NCI-H2029 treated with DMSO at 0.1 percent for 48 hours (cell line): Measurements from ENCODE around the gene CSNK1E.

Source experiments
- DNase-seq: peaks from one replicate; lab custom pipeline; 2025; lab: John Stamatoyannopoulos, UW

CSNK1E gene

GRCh38 chr22:38327805-38328204 lies 10.6 kb upstream of the CSNK1E start:
- no peak for DNase-seq

DNA sequence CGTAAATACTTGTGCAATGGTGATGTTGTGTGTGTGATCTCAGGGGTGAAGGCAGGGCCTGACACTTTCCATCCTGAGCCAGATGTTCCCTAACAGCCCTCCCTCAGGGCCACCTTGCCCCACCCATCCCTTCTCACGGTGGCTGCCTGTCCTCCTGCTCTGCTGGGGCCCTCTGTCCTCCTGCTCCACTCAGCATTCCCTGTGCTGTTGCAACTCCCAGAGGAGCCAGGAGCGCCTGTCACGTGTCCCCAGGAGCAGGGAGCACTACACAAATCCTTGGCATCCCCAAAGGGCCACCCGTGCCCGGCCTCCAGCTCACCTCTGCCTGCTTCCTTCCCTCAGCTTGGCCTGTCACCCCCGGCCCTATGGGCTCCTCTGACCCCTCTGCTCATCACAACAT lies 10.2 kb upstream of the CSNK1E start:
- DNase-seq: no peak

DNA sequence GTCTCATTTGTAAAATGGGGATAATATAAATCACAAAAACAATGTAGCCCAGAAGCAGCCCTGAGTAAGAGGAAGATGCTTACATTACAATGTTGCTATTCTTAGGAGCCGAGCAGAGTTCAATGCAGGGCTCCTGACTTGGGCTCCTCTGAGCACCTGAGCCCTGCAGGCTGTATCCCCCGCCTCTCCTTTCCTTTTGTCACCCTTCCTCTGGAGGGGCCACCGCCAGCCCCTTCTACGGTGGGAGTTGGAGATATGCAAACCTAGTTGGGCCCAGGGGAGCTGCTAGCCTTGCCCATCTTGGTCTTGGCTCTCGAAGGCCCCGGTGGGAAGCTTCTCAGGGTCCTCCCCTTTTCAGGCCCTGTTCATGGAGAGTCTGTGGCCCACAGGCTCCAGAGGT lies 8.4 kb upstream of the CSNK1E start:
- no peak for DNase-seq

DNA sequence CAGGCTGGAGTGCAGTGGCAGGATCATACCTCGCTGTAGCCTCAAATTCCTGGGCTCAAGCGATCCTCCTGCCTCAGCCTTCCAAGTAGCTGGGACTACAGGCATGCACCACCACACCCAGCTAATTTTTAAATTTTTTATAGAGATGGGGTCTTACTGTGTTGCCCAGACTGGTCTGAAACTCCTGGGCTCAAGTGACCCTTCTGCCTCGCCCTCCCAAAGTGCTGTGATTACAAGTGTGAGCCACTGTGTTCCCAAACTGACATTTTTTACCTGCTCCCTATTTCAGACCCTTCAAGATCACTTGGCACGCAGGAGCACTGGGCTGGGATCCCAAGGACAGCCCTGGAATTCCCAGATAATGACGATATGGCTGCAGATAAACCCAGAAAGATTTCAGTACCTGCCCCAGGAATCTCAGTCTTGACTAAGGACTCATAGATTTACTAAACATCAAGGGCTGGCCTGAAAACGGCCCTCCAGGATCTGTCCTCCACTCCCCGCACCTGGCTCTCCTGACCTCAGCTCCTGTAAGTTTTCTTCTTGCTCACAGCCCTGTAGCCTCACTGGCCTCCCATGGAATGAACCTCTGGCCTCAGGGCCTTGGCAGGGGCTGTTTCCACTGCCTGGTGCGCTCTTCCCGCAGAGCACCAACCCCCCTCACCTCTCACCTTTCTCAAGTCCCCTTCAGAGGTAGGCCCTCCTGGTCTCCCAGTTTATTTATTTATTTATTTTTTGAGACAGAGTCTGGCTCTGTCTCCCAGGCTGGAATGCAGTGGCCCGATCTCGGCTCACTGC lies 3.6 kb upstream of the CSNK1E start:
- DNase-seq: no peak

DNA sequence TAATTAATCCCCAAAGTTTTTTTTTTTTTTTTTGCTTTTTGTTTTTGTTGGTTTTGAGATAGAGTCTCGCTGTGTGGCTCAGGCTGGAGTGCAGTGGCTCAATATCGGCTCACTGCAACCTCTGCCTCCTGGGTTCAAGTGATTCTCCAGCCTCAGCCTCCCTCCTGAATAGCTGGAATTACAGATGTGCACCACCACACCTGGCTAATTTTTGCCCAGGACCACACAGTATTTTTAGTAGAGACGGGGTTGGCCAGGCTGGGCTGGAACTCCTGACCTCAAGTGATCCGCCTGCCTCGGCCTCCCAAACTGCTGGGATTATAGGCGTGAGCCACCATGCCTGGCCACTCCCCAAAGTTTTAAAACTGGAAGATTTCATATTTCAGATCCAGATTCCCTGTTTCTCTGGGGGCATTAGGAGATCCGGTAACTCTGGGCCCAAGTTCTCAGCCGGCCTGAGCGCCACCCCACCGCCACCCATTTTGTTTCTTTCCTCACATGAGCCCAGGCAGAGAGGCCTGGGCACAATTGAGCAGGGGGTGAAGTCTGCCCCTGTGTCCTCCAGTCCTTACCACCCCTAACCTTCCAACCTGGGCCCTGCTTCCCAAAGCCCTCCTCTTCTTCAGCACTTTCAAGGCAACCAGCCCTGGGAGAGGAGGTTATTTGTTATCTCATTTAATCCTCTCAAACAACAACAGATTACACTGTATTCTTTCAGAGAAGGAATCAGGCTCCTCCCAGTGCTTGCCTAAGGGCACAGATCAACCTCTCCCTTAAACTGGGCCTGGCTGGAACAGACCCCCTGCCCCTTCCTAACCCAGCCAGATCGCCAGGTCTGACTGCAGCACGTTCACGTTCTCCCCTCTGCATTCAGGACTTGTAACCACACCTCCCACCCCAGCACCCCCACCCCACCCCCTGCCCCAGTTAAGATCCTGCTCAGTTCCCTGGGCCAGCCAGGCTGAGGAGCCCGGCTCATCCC lies 1.9 kb upstream of the CSNK1E start:
- no peak for DNase-seq

DNA sequence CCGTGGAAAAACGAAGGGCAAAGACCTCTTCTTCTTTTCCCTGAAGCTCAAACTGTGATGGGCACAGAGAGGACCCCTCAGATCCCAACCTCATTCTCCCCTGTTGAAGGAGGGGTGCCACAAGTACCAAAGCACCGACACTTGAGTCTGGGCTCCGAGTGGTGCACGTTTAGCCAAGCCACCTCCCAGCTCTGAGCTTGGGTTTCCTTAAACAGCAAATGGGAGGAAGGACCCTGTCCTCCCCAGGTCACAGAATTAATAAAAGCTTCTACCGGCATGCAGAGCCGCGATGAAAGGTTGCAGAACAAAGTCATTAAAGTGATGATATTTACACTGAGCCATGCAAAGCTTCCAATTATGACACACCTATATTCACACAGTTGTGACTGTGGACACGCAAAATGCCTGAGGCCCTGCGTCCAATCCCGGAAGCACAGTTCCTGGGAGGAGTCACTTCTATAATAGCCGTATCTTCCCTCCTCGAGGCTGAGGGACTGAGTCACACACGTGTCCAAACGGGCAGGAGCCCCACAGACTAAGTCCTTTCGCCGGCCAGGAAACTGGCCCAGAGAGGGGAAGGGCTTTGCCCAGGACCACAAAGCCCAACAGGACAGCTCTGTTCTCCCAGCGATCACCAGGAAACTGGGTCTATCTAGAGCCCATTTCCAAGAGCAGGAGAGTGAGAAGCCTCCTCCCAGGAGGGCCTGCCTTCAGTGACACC lies 922 bp upstream of the CSNK1E start:
- no peak for DNase-seq

GRCh38 chr22:38316364-38317121 lies 690 bp downstream of the CSNK1E start:
- DNase-seq: no peak

- DNase-seq: no peak
Measured at GRCh38 chr22:38315823-38316363, 1.3 kb downstream of the CSNK1E start.

- DNase-seq: peak; percentile 8
Measured at GRCh38 chr22:38314933-38315822, 2.1 kb downstream of the CSNK1E start.

DNA sequence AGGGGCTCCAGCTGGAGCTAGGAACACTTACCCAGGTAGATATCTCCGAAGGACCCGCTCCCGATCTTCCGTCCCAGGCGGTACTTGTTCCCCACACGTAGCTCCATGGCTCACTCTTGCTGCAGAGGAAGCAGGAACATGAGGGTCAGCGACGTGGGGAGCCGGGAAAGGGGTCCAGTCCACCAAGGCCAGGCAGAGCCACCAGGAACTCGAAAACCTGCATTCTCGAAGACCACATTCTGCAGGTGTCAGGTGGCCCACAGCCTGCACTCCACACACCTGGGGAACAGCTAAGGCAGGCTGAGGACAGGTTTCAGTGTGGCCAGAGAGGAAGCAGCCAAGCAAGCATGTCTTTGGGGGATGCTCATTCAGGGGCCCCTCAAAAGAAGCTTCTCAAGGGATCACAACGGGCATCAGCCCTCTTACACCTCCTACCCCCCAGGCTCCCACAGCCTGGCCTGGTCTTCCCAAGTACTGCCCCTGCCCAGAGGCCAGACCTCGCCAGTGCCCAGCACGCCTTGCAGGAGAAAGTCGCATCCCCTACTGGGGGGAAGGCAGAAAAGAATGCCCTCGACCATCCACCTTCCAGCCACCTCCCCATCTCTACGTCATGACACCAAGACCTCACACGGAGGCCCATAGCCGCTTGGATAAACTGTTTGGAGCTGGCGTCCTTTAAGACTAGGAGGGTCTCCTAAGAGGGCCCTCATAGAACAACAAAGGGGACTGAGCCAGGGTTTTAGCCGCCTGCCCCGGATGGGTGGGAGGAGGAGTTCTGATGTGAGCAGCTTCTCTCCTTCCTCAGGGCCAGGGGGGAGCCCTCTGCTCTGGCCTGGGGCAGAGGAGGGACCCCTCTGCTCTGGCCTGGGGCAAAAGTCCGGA lies 2.9 kb downstream of the CSNK1E start:
- no peak for DNase-seq

DNA sequence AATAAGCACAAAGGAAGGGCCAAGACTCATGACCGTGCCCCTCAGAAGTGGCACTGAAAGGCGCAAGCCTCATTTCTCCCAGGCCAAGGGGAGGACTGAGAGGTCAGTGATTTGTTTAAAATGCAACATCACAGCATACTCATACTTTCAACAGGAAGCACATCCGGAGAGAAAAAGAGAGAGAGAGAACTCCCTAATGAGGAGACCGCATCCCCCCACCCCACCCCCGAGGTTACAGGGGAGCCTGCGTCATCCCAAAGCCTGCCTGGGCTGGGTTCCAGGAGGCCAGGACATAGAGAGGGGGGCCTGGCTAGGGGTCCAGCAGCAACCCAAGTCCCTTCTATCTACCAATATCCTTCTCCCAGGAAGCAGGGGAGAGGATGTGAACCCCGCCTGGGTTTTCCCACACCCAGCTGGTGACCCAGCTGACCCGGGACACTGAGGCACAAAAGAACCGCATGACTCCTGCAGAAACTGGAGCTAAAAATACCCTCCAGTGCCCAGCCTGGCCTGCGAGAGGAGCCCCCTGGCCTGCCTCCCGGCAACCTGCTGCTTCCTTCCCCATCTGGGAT lies 3.8 kb downstream of the CSNK1E start:
- DNase-seq: no peak

DNA sequence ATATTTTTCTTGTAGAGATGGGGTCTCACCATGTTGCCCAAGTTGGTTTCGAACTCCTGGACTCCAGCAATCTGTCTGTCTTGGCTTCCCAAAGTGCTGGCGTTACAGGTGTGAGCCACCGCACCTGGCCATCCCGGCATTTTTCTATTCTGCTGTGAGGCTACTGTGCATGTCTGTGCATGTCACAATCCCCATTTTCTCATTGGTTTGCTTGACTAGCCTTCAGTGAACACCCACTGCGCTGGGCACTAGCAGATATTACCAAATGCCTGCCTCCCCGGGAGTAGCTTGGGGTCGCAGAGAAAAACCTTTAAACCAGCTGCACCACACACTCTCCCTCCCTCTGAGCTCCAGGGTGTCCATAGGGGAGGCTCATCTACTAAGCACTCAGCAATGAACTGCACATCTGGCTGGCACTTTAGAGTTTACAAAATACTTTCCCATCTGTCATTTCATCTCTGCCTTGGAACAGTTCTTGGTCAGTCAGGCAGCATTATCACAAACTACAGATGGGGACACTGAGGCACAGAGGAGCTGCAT lies 4.9 kb downstream of the CSNK1E start:
- DNase-seq: no peak

- no peak for DNase-seq
Measured at GRCh38 chr22:38311323-38311620, 6.0 kb downstream of the CSNK1E start.

DNA sequence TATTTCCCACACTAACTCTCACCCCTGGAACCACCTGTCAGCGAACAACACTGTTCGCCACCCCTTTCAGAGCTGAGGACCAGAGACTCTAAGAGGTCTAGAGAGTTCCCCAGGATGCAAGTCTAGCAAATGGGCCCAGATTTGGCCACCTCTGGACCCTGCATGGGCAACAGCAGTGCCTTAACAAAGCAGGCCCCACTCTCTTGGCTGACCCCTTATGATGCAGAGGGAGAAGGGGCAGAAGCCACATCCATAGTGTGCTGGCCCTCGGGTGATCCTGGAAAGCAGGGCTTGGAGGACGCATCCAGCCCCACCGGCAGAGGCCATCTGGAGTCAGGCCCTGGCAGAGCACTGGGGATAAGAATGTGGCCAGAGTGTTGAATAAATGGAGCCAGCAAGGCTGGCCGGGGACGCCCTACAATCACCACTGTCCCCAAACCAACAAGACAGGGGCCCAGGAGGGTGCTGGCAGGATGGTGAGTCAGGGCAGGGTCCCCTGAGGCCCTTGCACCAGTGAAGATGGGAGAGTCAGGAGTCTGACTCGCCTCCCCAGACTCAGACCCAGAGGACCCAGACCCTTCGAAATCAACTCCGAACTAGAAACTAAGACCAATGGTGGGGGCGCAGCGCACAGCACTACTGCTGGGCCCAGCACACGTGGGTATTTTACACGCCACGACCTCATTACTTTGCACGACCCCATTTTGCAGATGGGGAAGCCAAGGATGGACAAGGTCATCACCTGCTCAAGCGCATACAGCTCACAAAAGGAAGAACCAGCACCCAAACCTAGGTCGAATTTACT lies 6.5 kb downstream of the CSNK1E start:
- DNase-seq: no peak

GRCh38 chr22:38309614-38310517 lies 7.4 kb downstream of the CSNK1E start:
- DNase-seq: no peak

DNA sequence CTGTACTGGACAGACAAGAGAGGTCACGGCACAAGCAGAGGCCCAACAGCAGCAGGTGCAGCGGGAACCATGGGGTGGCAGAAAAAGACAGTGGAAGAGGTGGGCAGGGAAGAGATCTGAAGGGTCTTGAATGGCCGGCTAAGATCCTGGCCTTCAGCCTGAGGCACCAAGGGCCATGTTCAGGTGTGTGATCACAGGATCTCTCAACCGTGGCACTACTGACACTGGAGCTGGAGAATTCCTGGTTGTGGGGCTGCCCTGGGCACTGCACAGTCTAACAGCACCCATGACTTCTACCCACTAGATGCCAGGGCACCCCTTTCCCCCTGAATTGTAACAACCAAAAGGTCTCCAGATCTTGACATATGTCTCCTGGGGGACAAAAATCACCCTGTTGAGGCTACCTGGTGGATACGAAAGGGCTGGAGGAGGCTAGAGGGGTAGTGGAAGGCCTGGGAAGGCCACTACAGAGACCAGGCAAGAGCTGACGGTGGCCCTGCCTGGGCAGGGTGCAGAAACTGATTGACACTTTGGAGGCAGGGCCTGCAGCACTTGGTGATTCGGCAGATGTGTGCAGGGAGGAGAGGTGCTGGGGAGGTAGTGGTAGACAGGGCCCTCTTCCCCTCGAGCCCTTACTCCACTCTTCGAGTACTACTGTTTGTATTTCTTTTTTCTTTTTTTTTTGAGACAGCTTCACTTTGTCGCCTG lies 8.3 kb downstream of the CSNK1E start:
- no peak for DNase-seq
